Measurements from ENCODE around the gene CFC1.
"Not testable (repeated sequence)": the region's sequence is repeated elsewhere in the genome, so short reads cannot be mapped to it uniquely, and the experiment has no call there.

CFC1 gene

GRCh38 chr2:130582970-130583369 lies 16.4 kb downstream of the CFC1 start:
- not testable (repeated sequence) for DNase-seq

- DNase-seq = not testable (repeated sequence)
Measured at GRCh38 chr2:130581491-130581890, 17.9 kb downstream of the CFC1 start.

- not testable (repeated sequence) for DNase-seq
Measured at GRCh38 chr2:130579121-130579520, 20.3 kb downstream of the CFC1 start.

DNA sequence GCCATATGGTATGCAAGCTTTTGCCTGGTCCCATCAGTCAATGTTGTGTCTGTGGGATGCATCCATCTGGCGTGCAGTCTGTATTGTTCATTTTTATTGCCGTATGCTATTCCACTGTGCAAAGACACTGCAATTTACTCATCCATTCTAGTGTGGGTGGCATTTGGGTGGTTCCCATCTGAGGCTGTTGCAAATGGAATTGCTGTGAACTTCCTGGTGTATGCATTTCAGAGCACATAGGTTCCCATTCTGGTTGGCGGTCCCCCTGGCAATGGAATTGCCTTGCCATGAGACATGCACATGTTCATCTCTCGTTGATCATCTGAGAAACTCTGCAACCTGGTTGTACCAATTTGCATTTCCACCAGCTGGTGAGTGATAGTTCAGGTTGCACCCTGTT lies 21.8 kb downstream of the CFC1 start:
- DNase-seq = not testable (repeated sequence)

DNA sequence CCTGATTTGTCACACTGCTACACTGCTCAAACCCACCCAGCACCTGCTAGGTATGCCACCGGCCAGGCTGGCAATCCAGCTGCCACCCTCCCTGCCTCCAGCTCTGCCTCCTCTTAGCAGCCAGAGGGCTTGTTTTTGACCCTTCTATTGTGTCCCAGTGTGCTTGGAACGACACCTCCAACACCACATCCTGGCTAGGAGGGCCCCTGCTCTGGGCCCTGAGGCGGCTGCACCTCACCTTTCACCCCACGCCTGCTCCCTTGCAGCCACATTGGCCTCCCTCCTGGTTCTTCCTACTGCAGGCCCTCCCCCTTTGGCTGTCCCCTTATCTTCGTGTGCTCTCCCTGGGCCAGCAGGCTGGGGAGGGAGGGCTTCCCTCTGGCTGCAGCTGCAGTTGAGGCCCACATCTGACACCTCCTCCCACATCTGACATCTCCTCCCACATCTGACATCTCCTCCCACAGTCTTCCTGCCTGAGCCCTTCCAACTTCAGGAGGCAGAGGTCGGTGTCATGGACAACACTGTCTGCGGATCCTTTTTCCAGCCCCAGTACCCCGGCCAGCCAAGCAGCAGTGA lies 23.1 kb downstream of the CFC1 start:
- DNase-seq = not testable (repeated sequence)

DNA sequence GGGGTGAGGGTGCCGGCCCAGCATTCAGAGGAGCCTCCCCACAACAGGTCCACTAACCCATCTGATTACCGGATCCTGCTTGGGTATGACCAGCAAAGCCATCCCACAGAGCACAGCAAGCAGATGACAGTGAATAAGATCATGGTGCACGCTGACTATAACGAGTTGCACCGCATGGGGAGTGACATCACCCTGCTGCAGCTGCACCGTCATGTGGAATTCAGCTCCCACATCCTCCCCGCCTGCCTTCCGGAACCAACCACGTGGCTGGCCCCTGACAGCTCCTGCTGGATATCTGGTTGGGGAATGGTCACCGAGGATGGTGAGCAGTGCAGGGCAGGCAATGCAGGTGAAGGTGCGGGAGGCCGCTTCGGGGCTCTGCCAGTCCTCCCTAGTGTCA lies 25.1 kb downstream of the CFC1 start:
- not testable (repeated sequence) for DNase-seq

DNA sequence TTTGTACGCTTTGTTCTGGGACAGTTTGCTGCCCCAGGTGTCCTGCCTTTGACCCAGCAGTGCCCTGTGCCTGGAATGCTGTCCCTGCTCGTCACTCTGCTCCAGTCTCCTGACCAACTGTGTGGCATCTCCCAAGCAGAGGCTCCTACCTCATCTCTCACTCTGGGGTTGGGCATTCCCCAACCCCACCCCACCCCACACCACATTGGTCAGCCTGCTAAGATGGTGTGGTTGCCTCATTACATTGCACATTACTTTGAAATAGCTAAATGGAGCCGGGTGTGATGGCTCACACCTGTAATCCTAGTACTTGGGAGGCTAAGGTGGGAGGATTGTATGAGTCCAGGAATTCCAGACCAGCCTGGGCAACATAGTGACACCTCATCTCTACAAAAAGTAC lies 27.4 kb downstream of the CFC1 start:
- DNase-seq = not testable (repeated sequence)

GRCh38 chr2:130566165-130566564 lies 33.2 kb downstream of the CFC1 start:
- DNase-seq = not testable (repeated sequence)

DNA sequence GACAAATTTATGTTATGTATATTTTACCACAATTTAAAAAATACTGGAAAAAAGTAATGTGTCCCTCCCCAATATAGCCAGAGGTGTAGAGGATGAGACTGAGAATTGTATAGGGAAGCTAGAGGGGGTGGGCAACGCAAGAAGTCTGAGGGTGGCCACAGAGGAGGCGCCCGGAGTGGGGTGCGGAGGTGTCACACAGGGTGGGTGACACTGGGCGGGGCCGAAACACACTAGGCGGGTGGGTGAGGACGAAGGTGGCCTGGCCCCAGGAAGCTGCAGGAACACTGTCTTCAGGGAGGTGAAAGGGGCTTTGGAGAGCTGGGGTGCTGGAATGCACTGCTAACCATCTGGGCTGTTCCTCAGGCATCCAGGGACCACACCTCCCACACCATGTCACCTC lies 42.9 kb downstream of the CFC1 start:
- DNase-seq = not testable (repeated sequence)

DNA sequence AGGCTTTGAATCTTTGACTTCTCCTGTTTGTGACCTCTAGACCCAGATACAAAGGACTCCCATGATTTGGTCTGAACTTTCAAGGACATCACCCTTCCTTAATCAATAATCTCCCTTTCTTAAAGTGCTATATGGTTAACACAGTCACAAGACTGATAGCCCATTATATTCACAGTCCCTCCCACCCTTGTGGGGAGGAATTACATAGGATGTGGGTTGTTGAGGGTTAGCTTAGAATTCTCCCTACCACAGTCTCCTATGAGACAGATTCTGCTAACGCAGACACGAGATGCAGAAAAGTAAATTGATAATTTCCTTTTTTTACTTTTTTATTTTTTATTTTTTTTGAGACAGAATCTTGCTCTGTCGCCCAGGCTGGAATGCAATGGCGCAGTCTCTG lies 45.2 kb downstream of the CFC1 start:
- DNase-seq = not testable (repeated sequence)

- not testable (repeated sequence) for DNase-seq
Measured at GRCh38 chr2:130549475-130549874, 49.9 kb downstream of the CFC1 start.

GRCh38 chr2:130548418-130548817 lies 51.0 kb downstream of the CFC1 start:
- DNase-seq = not testable (repeated sequence)

- DNase-seq = not testable (repeated sequence)
Measured at GRCh38 chr2:130544978-130545377, 54.4 kb downstream of the CFC1 start.

DNA sequence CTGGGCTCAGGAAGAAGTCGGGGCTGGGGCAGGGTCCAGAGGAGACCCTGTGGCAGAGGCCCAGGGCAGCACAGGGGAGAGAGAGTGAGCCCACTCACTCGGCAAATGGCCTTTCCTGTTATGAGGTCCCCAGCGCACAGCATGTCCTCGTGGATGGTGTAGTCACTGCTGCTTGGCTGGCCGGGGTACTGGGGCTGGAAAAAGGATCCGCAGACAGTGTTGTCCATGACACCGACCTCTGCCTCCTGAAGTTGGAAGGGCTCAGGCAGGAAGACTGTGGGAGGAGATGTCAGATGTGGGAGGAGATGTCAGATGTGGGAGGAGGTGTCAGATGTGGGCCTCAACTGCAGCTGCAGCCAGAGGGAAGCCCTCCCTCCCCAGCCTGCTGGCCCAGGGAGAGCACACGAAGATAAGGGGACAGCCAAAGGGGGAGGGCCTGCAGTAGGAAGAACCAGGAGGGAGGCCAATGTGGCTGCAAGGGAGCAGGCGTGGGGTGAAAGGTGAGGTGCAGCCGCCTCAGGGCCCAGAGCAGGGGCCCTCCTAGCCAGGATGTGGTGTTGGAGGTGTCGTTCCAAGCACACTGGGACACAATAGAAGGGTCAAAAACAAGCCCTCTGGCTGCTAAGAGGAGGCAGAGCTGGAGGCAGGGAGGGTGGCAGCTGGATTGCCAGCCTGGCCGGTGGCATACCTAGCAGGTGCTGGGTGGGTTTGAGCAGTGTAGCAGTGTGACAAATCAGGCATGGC lies 55.4 kb downstream of the CFC1 start:
- not testable (repeated sequence) for DNase-seq

DNA sequence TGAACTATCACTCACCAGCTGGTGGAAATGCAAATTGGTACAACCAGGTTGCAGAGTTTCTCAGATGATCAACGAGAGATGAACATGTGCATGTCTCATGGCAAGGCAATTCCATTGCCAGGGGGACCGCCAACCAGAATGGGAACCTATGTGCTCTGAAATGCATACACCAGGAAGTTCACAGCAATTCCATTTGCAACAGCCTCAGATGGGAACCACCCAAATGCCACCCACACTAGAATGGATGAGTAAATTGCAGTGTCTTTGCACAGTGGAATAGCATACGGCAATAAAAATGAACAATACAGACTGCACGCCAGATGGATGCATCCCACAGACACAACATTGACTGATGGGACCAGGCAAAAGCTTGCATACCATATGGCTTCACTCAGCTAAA lies 56.6 kb downstream of the CFC1 start:
- not testable (repeated sequence) for DNase-seq
